Fibroblast of lung (primary cell): ENCODE measurements around the gene MSI2. TPM values are rescaled to one million over a fixed set of nuclear protein-coding genes. Genes with fewer than 3 reads are reported as not detected.

Experiments
- DNase-seq, 2 donors: peaks; one replicate each; pipeline versions ENCODE4 v3.0.0 to v3.0.0-alpha.2; 2010; ENCODE audit warnings: low read depth in 2 of 2
- H2AFZ ChIP-seq: 2 replicates; pipeline ENCODE4 v1.5.1; 2012; ENCODE audit warnings: low read length, control low read depth, inconsistent platforms
- H3K27ac ChIP-seq: 2 replicates; pipeline ENCODE4 v1.5.1; 2011; ENCODE audit warnings: low read length, control low read depth; ENCODE audit not compliant: insufficient read depth
- H3K27me3 ChIP-seq: 2 replicates; pipeline ENCODE4 v1.5.1; 2011; ENCODE audit warnings: mild to moderate bottlenecking, low read length; ENCODE audit not compliant: control insufficient read depth, insufficient read depth
- H3K36me3 ChIP-seq: 2 replicates; pipeline ENCODE4 v1.5.1; 2011; ENCODE audit warnings: low read length; ENCODE audit not compliant: control insufficient read depth, insufficient read depth
- H3K4me1 ChIP-seq: 2 replicates; pipeline ENCODE4 v1.5.1; 2011; ENCODE audit warnings: low read length; ENCODE audit not compliant: control insufficient read depth, insufficient read depth; ENCODE audit errors: extremely low read depth
- H3K4me2 ChIP-seq: 2 replicates; pipeline ENCODE4 v1.5.1; 2011; ENCODE audit warnings: low read length, control low read depth; ENCODE audit not compliant: insufficient read depth; ENCODE audit errors: extremely low read depth
- H3K4me3 ChIP-seq, 4 experiments: fragments of 200-600 bp in 1 of 4; sonication (generic) in 1 of 4; replicated peaks in 1 of 4; 2 replicates each; pipeline ENCODE4 v1.5.1; 2011 to 2016; ENCODE audit warnings: low read length in 4 of 4, low read depth in 3 of 4, mild to moderate bottlenecking in 3 of 4, control low read depth in 2 of 4, inconsistent platforms in 1 of 4, mixed read lengths in 1 of 4; ENCODE audit not compliant: insufficient read depth in 1 of 4; ENCODE audit errors: control extremely low read depth in 1 of 4
- H3K79me2 ChIP-seq: 2 replicates; pipeline ENCODE4 v1.5.1; 2012; ENCODE audit warnings: mild to moderate bottlenecking, low read length, inconsistent platforms; ENCODE audit not compliant: control insufficient read depth, insufficient read depth
- H3K9ac ChIP-seq: 2 replicates; pipeline ENCODE4 v1.5.1; 2011; ENCODE audit warnings: mild to moderate bottlenecking, low read length, control low read depth; ENCODE audit not compliant: insufficient read depth
- H3K9me3 ChIP-seq: 2 replicates; pipeline ENCODE4 v1.5.1; 2012; ENCODE audit warnings: low read depth, low read length; ENCODE audit not compliant: control insufficient read depth, insufficient read depth
- H4K20me1 ChIP-seq: 2 replicates; pipeline ENCODE4 v1.5.1; 2011; ENCODE audit warnings: low read length; ENCODE audit not compliant: control insufficient read depth, insufficient read depth; ENCODE audit errors: extremely low read depth
- CTCF ChIP-seq, 2 donors: IDR thresholded peaks in 1 of 2; conservative IDR thresholded peaks in 1 of 2; 1 replicate in 1 of 2; 2 replicates in 1 of 2; pipeline ENCODE4 v1.5.1; 2011 to 2012; ENCODE audit warnings: low read length in 2 of 2, control low read depth in 1 of 2, inconsistent platforms in 1 of 2, low read depth in 1 of 2, mild to moderate bottlenecking in 1 of 2
- EZH2 ChIP-seq: IDR thresholded peaks from 2 replicates; pipeline ENCODE4 v1.5.1; 2012; ENCODE audit warnings: low read length, control low read depth, mild to moderate bottlenecking; ENCODE audit errors: missing control alignments
- polyA plus RNA-seq, 2 donors: library from polyadenylated mRNA; depleted of rRNA in 1 of 2; stranded (reverse) in 1 of 2; unstranded in 1 of 2; fragments of >200 nt; gene quantifications; 2 replicates each; pipeline ENCODE4 v1.2.1, GENCODE V29; 2011 to 2012; ENCODE audit warnings: missing spikeins in 1 of 2
- total RNA-seq: library from RNA; depleted of rRNA; stranded (reverse); fragments of >200 nt; gene quantifications from 2 replicates; pipeline ENCODE4 v1.2.1, GENCODE V29; 2014

Gene MSI2
- total and polyA plus RNA-seq, 2 donors (not counting 1 experiment from before 2014, with no cell fraction given): 6.8 to 14.2 TPM

DNA sequence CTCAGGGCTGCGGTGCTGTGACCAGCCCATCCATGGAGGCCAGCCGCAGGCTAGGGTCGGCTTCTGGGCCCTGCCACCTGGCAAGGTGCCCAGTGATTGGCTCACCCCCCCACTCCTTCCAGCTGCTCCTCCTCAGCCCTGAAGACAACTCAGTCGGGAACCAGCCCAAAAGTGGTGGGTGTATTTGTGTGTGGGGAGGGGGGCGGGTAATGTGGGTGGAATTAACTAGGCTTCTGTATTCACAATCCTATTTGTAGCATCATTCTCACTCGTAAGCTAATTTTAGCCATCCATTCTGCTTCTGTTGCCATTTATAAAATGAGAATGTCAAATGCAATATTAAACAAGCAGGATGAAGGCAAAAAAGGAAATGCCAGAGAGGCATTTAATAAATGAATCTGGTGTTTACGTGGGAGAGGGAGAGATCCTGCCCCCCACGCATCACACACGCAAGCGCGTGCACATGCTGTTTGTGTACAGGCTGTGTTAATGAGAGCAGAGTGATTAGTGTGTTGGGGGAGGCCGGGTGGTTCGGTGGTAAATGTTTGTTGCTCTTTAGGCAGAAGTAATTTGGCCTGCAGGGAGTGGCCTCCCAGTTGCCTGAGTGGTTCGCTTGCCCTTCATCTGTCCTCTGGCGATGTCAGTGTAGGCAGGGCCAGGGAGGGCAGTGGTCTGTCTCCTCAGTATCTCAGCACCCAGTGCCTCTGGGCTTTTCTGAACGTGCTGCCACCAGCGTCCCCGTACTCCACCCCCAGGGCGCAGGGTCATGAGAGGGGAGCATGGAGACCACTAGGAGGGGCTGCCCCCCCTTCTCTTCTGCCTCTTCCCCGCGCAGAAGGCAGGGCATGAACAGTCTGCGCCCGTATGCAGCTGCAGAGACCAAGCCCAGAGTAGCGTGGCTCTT, 348.7 kb downstream of the MSI2 start:
- Histone ChIP-seq H3K4me3 (no peak overlapping the region), H4K20me1 (no peaks in the 10 kb centered on the region), H3K36me3 (no peaks in the 10 kb centered on the region), H3K9me3 (no peaks in the 10 kb centered on the region), H3K27me3 (no peaks in the 10 kb centered on the region), H3K27ac (no peak overlapping the region), H3K4me1 (peaks cover 6% of the 10 kb centered on the region), H3K79me2 (no peaks in the 10 kb centered on the region), H3K4me2 (peak overlapping the region; percentile 40), H2AFZ (peak overlapping the region; percentile 35), H3K9ac (no peak overlapping the region)
- DNase-seq: peak; percentile 55 to 59
- TF ChIP-seq EZH2 (no peak), CTCF (conservative IDR thresholded peaks at IDR 0.05 in 1 of 2, IDR thresholded peaks at IDR 0.05 in 1 of 2; ENCODE audit: low read depth in 1 of 2, low read length in 2 of 2) (peak in 1 of 2 donors; percentile 2)

- H3K79me2 ChIP-seq: no peaks in the 10 kb centered on the region
- H3K27ac ChIP-seq: no peak overlapping the region
- peak in 1 of 2 donors; percentile 74 for DNase-seq
- no peaks in the 10 kb centered on the region for H3K36me3 ChIP-seq
- H3K4me1 ChIP-seq: peaks cover 6% of the 10 kb centered on the region
- H3K9ac ChIP-seq: no peak overlapping the region
- no peak overlapping the region for H3K4me3 ChIP-seq
- no peak overlapping the region for H3K4me2 ChIP-seq
- no peaks in the 10 kb centered on the region for H3K9me3 ChIP-seq
- no peak for TF ChIP-seq CTCF (conservative IDR thresholded peaks at IDR 0.05 in 1 of 2, IDR thresholded peaks at IDR 0.05 in 1 of 2; ENCODE audit: low read depth in 1 of 2, low read length in 2 of 2)
- TF ChIP-seq EZH2: no peak
- no peaks in the 10 kb centered on the region for H3K27me3 ChIP-seq
- H2AFZ ChIP-seq: no peak overlapping the region
- H4K20me1 ChIP-seq: no peaks in the 10 kb centered on the region
Observed at GRCh38 chr17:57605675-57606105, 349.4 kb downstream of the MSI2 start.

DNA sequence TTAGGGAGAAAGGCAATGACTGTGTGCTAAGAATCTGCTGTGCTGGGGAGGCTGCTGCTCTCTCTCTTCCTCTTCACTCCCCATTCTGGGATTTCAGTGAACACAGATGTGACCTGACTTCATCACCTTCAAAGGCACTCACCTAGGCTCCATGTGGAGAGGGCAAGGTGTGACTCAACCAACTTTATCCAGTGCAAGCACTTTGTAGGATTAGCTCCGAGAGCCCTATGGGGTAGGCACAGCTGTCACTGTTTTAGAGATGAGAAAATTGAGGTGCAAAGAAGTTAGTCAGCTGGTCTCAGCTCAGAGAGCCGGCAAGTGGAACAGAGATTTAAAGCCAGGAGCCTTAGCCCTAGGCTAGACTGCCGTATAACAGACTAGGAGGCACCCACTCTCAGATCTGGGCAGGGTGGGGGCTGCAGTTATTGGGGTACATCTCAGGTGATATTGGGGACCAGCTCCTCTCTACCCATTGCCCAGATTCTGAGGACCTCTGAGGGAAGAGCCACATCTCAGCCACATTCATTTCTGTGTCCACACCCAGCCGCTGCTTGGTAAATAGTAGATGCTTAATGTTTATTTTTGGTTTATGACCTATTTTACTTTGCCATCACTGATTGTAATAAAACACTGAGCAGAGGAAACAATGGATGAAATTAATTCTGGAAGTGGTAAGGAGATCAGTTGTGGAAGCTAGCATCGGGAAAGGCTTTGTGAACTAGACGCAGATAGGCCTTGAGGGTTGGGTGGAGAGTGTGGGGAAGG, 350.0 kb downstream of the MSI2 start:
- no peak overlapping the region for H3K27ac ChIP-seq
- H3K4me3 ChIP-seq: no peak overlapping the region
- H4K20me1 ChIP-seq: no peaks in the 10 kb centered on the region
- H2AFZ ChIP-seq: no peak overlapping the region
- H3K4me1 ChIP-seq: peaks cover 6% of the 10 kb centered on the region
- no peak for DNase-seq
- H3K9ac ChIP-seq: no peak overlapping the region
- no peaks in the 10 kb centered on the region for H3K27me3 ChIP-seq
- no peaks in the 10 kb centered on the region for H3K36me3 ChIP-seq
- TF ChIP-seq CTCF (conservative IDR thresholded peaks at IDR 0.05 in 1 of 2, IDR thresholded peaks at IDR 0.05 in 1 of 2; ENCODE audit: low read depth in 1 of 2, low read length in 2 of 2): no peak
- TF ChIP-seq EZH2: no peak
- no peak overlapping the region for H3K4me2 ChIP-seq
- H3K79me2 ChIP-seq: no peaks in the 10 kb centered on the region
- no peaks in the 10 kb centered on the region for H3K9me3 ChIP-seq
